Fibroblast of skin of left quadriceps (primary cell): ENCODE data around the gene SSBP2.
"Not testable (repeated sequence)": the region's sequence is repeated elsewhere in the genome, so short reads cannot be mapped to it uniquely, and the experiment has no call there.

ENCODE experiments used
- DNase-seq, 2 experiments: peaks; one replicate each; pipeline ENCODE4 v3.0.0-alpha.2; 2013; ENCODE audit warnings: low read depth in 2 of 2

The SSBP2 gene

DNA sequence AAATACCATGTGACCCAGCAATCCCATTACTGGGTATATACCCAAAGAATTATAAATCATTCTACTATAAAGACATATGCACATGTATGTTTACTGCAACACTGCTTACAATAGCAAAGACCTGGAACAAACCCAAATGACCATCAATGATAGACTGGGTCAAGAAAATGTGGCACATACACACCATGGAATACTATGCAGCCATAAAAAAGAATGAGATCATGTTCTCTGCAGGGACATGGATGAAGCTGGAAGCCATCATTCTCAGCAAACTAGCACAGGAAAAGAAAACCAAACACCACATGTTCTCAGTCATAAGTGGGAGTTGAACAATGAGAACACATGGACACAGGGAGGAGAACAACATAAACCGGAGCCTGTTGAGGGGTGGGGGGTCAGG is 90.3 kb downstream of the SSBP2 start:
- not testable (repeated sequence) for DNase-seq

DNA sequence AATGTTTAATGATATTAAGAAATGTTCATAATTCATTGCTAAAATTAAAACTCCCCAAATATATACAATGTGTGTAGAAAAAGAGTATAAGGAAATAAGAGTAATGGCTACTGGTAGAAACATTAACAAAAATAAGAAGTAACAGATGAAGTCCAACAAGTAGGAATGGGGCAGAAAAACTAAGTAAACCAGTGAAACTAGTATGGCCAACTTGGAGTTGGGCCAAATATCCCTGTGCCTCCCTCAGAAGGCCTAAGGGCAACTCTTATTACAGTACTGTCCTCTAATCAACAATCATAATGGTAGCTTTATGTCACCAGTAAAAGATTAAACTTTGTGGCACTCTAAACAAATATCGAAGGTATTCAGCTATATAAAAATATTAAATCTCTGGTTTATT is 93.5 kb downstream of the SSBP2 start:
- no peak for DNase-seq

DNA sequence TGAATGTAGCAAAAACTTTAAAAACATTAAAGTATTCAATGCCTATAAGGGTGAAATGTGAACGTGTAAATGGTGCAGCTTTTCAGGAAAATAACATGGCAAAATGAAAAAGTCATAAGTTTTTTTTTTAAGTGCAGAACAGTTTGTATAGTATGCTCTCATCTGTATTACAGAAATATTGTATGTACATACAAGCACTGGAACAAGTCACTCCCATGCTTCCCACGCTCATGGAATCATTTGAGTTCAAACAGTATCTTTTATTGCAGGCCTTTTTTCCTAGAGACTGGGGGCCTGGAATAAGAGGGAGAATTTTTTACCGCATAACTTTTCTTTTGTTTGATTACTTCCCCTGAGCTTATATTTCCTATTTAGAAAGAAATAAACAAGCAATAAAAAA is 94.1 kb downstream of the SSBP2 start:
- DNase-seq: no peak

DNA sequence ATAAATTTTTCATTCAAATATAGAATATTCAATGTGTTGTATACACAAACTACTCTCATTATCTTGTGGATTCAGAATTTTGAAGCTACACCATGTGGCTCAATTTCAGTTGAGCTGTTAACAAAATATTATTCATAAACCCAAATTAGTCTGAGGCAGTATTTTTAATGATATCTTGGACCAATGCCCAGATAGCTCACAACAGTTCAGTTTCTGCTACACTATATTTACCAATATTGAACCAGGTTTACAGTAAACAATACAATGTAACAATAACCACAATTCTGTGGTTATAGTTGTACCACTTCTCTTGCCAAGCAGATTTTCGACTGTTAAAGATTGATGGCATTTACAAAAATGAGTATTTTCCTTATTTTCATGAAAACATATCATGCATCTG is 99.9 kb downstream of the SSBP2 start:
- DNase-seq: no peak

DNA sequence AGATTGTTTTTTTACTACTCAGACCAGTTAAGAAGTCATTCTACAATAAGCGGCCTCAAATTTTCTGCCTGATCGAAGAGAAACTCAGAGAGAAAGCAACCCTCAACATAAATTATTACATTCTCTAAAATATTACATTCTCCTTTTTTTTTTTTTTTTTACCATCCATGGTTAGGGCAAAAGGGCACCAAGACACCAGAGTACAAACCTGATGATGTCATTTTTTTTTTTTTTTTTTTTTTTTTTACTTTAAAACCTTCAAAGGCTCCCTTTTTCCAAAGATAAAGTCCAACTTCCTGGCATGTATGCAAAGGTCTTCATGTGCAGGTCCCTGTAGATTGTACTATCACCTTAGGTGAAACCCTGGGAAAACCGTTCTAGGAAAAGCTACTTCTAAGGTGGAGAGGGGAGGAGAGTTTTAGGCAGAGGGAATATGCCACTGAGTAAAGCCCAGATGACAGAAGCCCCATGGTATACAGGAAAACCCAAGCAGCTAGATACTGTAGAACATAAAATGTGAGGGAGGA is 104.4 kb downstream of the SSBP2 start:
- DNase-seq: no peak

DNA sequence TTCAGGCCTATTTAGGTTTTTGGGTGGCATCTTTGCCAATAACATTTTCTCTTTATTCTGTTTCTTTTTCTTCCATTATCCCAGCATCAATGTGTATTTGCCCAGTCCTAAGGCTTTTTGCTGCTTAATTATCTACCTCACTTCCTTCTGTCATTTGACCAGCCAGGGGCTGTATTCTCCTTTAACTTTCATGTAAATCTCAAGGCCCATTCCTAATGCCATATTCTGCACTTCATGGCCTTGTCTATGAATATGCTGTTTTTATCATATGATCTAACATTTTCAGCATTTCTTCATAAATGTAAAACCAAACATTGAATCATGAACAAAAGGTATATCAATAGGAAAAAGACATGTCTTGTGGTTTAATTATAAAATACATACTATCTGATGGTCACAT is 108.7 kb downstream of the SSBP2 start:
- DNase-seq: no peak

DNA sequence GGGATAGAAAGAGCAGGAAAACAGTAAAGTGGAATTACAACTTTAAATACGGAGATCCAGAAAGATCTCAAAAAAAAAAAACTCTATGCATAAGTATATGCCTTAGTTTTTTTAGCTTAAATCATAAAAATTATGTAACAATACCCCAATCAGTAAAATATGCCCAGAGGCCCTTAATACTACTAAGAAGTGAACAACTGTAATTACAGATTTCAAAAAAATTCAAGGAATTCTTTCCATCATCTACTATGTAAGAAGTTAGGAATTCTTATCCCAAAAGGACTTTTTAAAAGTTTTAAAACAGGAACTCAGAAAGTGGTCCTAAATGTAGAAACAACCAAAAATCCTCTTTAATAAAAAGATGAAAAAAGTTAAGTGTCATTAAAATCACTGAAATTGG is 111.3 kb downstream of the SSBP2 start:
- DNase-seq: peak in 1 of 2 experiments; percentile 13

DNA sequence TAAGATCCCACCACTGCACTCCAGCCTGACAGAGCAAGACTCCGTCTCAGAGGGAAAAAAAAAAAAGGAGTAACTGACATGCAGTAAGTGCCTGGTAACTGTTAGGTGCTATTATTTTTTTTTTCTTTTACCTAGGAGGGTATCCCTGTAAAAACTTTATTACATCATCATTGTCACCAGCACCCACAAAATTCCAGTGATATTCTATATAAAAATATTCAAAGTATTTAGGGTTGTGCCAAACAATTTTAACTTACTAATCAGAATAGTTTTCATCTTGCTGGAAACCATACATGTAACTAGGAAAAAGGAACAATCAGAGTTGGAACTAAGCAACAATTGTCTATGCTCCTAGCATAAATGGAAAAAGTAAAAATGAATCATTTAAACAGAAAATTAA is 112.4 kb downstream of the SSBP2 start:
- DNase-seq: no peak

DNA sequence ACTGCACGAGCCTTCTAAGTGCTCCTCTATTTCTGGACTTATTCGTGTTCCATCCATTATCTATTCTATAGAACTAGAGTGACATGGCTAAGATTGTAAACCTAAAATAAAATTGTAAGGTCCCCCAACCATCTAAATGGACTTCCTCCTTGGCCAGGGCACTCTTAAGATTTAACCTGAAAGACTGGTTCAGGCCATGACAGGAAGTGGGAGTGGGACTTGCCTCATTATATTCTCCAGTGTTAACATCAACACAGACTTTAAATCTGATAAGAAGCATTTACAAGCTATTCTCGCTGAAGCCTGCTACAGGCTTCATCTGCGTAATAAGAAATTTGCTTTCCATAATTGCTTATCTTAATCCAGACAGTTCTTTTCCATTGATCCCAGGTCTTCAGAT is 117.0 kb downstream of the SSBP2 start:
- no peak for DNase-seq

DNA sequence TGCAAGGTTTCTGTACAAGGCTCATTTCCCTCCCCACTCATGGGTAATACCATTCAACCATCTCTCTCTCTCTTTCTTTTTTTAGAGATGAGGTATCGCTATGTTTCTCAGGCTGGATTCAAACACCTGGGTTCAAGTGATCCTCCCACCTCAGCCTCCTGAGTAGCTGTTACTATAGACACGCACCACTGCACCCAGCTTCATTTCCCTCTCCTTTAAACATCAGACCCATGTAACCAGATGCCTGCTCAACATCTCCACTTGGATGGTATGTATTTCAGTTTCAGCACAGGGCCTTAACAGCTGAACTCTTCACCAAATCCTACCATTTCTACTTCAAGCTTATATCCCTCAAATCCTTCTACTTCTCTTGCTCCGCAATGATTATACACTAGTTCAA is 117.4 kb downstream of the SSBP2 start:
- no peak for DNase-seq

DNA sequence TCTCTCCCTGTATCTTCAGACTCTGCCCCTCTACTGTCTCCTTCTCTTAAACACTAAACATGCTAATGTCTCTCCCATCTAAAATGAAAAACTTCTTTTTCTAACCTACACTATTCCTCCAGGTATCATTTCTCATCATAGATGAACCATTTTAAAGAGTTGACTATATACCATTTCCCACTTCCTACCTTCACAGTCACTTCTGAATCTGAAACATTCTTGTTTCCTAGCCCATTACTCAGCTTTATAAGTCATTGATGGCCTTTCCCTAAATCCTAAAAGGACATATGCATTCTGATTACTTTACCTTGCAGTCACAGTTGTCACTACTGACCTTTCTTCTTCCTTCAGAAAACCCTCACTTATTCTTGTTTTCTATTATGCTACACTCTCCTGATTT is 118.2 kb downstream of the SSBP2 start:
- DNase-seq: no peak

DNA sequence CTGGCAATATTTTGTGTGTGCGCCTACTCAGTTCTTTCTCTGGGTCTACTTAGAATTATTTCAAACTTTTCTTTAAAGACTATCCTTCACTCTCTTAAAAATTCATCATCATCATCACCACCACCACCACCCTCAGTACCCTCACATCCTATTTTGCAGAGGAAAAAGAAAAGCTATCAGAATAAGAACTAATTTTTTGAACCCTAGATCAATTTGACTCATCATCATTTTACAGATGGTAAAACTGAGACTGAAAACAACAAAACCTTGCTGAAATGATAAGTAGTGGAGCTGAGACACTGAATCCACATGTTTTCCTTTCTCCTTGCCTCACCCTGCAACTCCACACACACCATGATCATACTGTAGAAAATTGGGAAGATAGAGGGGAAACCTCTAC is 119.3 kb downstream of the SSBP2 start:
- DNase-seq: no peak

DNA sequence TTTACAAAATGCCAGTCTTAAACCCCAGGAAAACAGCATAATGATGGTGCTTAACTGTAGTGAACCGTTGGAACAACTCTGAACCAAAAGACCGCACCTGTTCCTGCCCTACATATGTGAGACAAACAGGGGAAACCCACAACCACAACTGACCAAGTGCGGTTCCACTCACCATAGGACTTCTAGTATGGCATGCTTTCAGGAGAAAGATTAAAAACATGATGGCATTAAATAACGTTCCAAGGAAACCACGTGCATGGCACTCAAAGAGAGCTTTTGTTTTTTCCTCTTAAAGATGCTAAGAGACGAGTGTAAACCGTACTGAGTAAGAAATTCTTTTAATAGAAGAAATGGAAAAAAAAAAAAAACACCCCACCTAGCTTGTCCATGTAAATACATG is 119.8 kb downstream of the SSBP2 start:
- DNase-seq: no peak

DNA sequence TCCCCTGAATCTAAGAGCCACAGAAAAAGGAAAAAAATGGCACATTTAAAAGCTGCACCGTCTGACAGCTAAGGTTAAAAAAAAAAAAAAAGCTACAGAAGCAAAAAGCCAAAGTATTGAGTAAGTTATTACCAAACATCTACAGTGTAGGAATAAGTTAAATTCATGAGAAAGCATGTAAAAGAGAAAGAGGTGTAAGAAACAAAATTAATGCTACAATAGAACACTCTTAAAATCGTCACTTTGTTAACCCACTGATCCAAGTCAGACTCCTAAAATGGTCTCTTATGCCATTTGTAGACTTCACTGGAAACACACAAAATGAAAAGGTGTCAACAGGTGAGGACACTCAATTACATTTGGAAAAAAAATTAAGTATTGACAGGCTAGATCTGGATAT is 120.2 kb downstream of the SSBP2 start:
- no peak for DNase-seq

DNA sequence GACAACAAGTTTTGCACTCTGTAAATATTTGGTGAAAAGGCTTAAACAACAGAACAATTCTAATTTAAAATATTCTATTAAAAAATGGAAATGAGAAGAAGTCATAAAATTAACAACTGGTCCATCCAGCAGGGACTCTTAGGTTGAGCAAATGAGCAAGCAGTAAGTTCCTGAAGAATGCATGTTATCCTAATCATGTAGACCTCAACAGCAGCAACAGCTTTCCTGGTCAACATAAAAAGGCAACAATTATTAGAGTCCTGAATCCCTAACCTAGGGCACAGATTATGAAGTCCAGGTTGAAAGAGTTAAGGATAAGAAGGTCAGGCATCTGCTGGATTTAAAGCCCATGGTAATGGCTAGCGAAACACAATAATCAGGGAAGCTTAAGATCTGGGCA is 120.9 kb downstream of the SSBP2 start:
- DNase-seq: no peak

DNA sequence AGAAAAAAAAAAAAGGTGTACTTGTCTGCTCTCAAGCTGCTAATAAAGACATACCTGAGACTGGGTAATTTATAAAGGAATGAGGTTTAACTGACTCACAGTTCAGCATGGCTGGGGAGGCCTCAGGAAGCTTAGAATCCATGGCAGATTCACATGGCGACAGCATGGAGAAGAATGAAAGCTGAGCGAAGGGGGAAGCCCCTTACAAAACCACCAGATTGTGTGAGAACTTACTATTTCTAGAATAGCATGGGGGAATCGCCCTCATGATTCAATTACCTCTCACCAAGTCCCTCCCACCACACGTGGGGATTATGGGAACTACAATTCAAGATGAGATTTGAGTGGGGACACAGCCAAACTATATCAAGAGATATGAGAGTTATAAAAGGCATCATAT is 122.8 kb downstream of the SSBP2 start:
- DNase-seq: not testable (repeated sequence)

DNA sequence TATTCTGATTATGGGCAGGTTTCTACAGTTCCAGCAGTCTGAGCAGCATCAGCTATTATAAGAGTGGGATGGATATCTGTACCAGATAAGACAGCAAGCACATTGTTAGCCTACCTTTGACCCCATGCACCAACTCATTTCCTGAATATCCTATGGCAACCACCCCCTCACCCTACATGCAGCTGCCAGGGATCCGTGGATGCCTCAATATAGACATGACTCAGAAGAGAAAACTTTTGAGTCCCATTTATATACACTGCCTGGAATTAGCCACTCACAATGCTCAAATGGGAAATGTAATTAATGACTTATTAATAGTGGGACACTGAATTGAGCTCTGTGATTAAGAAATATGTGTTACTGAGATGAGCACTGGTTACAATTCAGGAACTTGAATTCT is 124.4 kb downstream of the SSBP2 start:
- DNase-seq: peak; percentile 39 to 58

DNA sequence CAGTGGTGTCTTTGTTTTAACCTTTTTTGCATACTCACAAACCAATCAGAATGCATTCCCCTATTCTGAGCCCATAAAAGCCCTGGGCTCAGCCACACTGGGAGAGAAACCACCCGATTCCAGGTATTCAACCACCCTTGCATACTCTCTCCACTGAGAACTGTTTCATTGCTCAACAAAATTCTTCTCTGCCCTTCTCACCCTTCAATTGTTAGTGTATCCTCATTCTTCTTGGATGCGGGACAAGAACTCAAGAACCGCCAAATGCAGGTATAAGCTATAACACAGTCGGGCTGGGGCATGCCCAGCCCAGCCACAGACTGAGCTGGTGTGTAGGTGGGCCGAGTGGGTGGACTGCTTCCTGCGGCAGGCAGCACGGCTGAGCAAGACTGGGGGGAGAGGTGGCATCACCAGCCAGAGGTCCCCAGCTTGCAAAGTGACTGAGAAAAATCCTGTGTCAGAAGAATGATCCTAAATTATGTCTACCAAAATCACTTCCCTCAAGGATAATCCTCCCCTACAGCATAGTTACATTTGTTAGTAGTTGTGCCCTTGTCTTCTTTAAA is 141.0 kb downstream of the SSBP2 start:
- DNase-seq: no peak

DNA sequence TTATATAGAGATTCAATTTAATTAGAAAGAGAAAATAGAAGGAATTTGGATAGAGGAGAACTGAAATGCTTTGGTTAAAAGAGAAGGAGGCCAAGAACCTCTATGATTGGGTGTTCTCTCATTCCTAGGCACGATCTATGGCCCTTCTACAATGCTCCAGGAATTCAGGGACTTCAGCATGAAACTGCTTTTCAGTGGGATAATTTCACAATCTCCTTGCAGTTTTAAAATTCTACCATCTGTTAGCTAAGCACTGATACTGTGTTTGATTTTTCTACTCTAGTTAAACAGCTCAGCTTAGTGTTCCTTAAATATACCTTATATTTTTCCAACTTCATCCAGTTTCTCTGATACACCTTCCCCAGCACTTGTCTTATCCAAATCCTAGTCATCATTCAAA is 141.9 kb downstream of the SSBP2 start:
- no peak for DNase-seq

DNA sequence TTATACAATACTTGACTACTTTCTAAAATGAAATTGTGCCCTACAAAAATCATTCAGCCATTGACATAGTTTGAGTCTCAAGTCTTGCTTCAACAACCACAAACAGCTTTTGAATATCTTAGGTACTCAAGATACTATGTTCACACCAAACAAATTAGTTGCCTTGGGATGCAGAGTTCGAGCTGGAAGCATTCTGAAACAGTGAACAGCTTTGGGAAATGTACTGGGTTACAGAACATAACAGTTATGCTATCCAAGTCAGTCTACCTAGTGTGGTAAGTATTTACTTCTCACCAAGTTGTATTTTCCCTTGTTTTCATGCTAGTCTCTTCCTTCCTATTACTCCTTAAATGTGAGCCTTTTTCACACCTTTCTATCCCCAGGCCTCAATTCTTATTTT is 143.2 kb downstream of the SSBP2 start:
- DNase-seq: no peak

DNA sequence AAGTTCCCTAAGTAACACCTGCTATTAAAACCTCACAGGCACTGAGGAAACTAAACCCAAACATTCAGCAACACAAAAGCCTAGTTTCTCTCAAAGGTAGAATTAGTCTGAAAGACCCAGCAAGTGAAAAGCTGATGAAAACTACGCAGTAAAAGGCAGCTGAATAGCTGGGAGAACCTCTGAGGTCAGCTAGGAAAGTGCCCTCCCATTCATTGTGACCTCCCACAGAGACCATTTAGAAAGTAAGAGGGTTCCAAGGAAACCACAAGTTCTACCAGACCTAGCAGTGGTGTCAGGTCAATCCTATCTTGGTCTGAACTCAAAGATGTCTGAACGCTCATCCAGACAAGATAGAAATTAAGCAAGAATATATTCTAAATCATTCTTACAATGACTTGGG is 144.7 kb downstream of the SSBP2 start:
- DNase-seq: no peak

DNA sequence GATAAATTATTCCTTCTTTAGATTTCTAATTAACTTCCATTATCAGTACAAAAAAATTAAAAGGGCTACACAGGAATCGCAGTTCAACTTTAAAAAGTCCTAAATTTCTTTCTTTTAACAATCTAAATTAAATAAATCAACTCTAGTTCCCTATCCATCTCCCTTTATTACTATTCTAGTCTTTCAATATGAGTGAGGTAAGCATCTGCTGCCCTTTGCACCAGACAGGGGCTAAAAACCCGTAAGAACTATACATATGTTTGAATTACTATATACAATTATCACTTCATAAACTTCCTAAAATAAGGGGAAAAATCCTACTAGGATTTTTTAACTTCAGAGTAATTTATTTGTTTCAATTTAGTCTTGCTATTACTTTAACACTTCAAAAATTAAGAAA is 145.6 kb downstream of the SSBP2 start:
- DNase-seq: no peak

DNA sequence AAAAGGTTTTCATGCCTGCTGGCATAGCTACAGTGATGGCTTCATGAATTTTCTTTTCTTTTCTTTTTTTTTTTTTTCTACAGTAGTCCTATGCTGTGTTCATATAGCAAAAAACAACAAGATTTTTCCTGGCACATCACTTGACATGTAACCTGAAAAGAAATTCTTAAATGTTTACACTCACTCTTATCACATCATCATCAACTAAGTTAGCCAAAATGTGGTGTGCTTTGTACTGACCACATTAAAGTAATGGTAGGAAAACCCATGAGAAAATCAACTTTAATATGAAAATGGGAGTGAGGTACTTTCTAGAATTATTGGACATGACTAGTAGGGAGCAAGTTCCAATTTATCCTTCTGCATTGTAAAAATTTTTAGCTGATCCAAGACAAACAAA is 146.7 kb downstream of the SSBP2 start:
- no peak for DNase-seq

DNA sequence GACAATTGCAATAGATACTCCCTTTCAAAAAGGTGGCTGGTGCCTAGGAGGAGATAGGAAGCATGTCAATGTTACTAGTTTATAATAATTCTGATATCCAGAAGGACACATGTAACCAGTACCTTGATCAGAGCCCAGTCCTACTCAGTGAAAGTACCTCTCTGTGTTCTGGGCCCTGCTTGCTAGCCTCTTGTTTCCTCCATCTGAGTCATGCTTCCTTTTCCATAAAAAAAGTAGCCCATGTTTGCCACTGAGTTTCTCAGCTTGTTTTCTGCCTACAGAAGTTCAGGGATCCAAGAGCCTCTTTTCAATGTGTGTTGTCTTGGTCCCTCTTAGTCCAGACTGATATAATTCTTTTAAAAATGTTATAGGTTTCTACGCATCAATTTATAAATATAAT is 149.0 kb downstream of the SSBP2 start:
- DNase-seq: no peak
